CD4-positive, alpha-beta T cell treated with Interleukin-4 for 1 hour (primary cell): ENCODE data around the gene DPF3.

Experiments
- DNase-seq, 2 donors: peaks; one replicate each; pipeline ENCODE4 v3.0.0-alpha.2; 2020 to 2022

The DPF3 gene

DNA sequence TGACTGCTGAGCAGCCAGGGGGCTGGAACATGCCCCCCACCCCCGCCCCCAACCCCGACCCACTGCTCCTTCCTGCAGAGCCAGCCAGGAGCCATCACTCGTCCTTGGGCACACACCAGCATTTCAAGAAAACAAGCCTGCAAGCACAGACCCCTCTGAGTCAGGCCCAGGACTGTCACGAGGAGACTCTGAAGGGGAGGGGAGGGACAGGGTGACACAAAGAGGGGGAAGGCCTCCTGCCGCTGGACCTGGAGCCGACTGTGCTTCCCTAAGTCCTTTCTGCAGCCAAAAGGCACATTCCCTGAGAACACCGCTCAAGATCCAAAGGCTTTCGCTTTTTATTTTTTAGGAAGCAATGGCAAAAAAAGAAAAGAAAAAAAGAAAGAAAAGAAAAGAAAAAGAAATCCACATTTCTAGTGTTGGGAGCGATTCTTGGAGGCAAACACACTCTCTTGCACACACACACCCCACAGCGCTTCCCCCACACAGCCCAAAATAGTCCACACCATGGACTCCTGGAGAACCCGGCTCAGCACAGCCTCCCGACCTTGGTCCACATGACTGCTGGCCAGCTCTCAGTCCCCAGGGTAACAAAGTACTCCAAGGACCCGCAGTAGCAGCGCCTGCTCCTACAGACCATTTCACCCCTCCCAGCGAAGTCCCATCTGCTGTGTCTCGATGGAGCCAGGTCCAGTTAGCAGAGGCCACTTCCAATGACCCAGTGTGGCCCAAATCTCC lies 101.7 kb downstream of the DPF3 start:
- DNase-seq, result no peak

- DNase-seq, result no peak
Observed at GRCh38 chr14:72790887-72791566, 102.9 kb downstream of the DPF3 start.

DNA sequence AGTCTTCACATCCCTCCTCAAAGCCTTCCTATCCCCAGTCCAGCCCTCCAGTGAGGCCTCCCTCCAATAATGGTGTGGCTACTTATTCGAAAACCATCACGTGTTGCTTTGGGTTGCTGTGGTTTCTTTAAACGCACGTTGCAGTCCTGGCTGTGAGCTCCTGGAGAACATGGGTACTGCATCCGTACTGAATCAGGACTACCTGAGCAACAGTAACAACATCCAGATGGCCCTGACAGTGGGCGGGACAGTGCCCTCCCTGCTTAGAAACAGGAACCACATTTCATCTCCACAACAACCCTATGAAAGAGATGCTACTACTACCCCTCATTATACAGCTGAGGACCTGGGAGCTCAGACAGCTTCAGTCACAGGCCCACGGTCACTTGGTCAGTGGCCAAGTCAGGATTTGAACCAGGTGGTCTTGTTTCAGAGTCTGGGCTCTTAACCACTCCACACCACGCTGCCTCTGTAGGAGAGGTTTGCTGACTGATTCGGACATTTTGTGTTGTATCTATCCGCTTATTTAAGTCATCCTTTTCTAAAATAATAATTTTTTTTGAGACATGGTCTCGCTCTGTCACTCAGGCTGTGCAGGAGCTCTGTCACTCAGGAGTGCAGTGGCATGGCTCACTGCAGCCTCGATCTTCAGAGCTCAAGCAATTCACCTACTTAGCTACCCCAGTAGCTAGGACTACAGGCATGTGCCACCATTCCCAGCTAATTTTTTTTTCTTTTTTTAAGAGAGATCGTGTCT lies 104.8 kb downstream of the DPF3 start:
- no peak for DNase-seq

DNA sequence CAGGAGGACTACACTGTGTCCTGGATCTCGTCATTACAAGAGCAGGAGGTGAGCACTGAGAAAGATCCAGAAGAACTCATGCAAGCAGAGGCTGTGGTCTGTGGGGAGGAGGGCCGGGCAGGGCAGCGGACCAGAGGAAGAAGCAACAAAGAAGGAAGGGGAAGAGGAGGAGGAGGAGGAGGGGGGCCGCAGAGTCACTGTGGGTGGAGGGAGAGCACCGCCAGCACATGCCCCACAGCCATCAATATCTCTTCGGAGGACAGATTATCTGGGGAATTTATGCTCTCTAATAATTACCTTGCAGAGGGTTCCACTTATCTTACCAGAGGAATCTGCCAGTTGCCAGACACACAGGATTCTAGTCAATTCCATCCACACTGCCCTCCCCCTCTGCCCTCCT lies 105.6 kb downstream of the DPF3 start:
- no peak for DNase-seq

GRCh38 chr14:72787841-72788240 lies 106.1 kb downstream of the DPF3 start:
- DNase-seq, result no peak

DNA sequence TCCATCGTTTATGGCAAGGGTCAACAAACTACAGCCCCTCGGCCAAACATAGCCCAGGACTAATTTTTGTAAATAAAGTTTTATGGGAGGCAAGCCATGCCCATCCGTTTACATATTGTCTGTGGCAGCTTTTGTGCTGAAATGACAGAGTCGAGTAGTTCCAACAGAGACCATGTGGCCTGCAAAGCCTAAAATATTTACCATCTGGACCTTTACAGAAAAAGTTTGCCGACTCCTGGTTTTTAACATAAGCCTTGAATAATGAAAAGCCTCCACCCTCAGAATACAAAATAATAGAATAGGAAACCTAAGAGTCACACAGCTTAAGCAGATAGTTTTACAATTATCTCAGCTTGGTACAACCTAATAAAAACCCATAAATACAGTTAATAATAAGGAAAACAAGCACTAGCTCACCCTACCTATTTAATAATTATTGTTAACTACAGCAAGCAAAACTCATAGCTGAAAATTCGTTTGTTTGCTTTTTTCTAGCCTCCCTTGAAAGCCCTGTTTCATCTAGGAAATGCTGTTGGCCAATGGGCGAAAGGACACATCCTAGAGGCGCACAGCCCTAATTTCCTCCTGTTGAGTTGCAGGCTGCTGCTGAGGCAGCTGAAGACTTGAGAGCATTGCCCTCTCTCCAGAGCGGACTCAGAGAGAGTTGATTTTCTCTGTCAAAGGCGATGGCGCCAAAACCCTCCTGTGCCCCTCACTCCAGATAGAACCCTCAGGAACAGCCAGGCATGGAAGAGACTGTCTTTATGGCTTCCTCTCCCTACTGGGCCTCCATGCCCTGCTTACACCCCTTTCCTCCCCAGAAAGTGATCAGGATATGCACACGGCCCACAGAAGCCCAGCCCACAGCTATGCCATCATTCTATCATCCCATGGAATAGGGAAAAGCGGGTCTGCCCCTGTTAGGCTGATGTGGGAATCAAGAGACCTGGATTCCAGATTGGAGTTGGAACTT lies 107.2 kb downstream of the DPF3 start:
- no peak for DNase-seq

GRCh38 chr14:72783741-72784140 lies 110.2 kb downstream of the DPF3 start:
- no peak for DNase-seq

DNA sequence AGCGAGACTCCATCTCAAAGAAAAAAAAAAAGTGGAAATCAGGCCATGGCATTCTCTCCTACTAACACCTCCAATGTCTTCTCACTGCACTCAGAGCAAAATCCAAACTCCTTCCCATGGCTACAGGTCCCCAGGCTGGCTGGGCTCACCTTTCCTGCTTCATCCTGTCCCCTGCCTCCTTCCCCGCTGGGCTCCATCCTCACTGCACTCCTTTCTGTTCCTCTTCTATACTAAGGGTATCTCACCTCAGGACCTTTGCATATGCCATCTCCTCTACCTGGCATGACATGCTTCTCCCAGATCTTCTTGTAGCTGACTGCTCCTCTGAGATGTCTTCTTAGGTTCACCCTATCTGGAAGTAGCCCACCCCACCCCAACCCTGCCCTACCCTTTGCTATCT lies 111.1 kb downstream of the DPF3 start:
- no peak for DNase-seq

DNA sequence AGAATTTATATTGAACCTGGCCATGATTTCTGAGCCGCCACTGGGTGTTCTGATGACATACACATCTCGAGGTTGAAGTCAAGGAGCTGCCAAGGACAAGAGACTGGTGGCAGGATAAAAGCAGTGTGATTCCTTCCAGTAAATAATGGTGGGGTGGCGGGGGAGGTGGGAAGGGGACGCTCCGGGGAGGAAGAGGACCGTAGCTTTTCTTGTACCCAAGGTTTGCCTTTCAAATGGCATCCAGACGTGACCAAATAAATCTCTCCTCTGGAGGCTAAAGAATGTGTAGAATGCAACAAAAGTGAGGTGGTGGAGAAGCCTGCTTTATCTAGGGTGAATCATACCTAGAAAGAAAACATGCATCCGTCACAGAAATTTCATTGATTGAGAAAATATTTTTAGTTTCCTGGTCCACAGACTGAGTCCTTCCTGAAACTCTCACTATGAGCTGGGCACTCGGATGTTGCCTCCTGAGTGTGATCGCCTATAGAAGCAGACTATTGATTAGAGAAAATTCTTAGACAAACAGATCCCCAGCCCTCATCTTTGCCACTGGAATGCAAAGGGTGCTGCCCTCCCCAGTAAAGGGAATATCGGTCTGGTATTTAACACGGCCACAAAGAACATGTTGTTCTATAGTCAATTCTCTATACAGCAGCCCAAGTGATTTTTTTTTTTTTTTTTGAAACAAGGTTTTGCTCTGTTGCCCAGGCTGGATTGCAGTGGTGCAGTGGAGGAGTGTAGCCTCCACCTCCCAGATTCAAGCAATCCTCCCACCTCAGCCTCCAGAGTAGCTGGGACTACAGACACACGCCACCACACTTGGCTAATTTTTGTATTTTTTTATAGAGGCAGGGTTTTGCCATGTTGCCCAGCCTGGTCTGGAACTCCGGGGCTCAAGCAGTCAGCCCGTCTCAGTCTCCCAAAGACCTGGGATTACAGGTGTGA lies 112.1 kb downstream of the DPF3 start:
- DNase-seq, result no peak

GRCh38 chr14:72780751-72781150 lies 113.2 kb downstream of the DPF3 start:
- DNase-seq, result no peak

- no peak for DNase-seq
Observed at GRCh38 chr14:72779679-72780078, 114.2 kb downstream of the DPF3 start.

DNA sequence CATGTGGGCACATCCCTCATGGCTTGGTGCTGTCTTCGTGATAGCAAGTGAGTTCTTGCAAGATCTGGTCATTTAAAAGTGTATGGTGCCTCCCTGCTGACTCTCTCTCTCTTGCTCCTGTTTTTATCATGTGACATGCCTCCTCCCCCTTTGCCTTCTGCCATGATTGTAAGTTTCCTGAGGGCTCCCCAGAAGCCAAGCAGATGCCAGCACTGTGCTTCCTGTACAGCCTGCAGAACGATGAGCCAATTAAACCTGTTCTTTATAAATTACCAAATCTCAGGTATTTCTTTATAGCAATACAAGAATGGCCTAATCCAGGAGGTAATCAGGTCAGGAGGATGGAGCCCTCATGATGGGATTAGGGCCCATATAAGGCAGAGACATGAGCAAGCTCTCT lies 116.3 kb downstream of the DPF3 start:
- no peak for DNase-seq

- DNase-seq, result no peak
Observed at GRCh38 chr14:72776701-72777261, 117.1 kb downstream of the DPF3 start.

- no peak for DNase-seq
Observed at GRCh38 chr14:72775923-72776554, 117.9 kb downstream of the DPF3 start.

- no peak for DNase-seq
Observed at GRCh38 chr14:72774894-72775620, 118.8 kb downstream of the DPF3 start.

GRCh38 chr14:72774141-72774540 lies 119.8 kb downstream of the DPF3 start:
- DNase-seq, result no peak

DNA sequence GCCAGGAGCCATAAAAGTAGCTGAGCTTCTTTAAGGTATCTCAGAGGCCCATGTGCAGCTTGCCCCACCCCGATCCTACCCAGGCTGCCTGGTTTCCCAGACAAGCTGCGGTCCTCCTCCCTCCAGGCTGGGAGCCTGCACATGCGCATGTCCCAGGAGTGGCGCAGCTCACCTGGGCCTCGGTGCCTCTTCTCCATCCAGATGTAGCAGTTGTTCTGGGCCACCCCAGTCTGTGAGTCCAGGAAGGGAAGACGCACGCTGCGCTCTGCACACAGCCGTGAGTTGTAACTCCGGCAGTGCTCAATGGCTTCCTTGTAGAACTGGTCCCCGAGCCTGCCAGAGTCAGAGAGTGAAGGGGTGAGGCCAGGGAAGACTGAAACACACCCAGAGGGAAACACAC lies 122.3 kb downstream of the DPF3 start:
- DNase-seq, result no peak

DNA sequence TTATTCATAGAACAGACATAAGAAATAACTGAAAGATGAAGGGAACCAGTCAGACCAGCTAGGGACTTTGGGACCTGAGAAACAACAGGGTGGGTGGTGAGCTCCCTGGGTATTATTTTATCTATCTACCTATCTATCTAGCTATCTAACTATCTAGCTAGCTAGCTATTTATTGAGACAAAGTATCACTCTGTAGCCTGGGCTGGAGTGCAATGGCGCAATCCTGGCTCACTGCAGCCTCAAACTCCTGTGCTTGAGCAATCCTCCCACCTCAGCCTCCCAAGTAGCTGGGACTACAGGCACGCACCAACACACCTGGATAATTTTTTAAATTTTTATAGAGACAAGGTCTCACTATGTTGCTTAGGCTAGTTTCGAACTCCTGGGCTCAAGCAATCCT lies 127.6 kb downstream of the DPF3 start:
- no peak for DNase-seq

DNA sequence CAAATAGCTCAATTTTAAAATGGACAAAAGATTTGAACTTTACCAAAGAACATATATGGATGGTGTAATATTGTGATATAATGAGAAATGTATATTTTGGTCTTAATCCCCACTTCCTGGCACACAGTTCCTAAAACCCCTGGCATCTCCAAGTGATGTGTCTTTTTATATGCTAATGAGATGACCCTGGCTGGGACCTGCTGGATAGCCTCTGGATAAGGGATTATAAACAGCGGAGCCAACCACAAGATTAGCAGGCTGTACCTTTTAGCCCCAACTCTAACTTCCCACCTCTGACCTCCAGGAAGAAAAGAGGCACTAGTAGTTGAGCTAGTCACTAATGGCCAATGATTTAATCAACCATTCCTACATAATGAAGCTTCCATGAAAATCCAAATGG lies 130.0 kb downstream of the DPF3 start:
- no peak for DNase-seq

GRCh38 chr14:72759670-72760069 lies 134.2 kb downstream of the DPF3 start:
- DNase-seq, result no peak
